ENCODE results near the gene ODAD3. TPM values are rescaled to one million over a fixed set of nuclear protein-coding genes. Genes with fewer than 3 reads are reported as not detected.

ODAD3 gene
- total and polyA plus RNA-seq, 10 of the 15 experiments (the other 5 are each of a cell fraction or from before 2014, with no cell fraction given): 0.11 to 0.39 (median 0.28) TPM; not detected in 7

GRCh38 chr19:11445141-11445540, 10.2 kb upstream of the ODAD3 start:
- Histone ChIP-seq H3K79me2 (ENCODE audit: control insufficient read depth, insufficient read depth, low read length) (no peaks in the 10 kb centered on the region), H3K9me3 (replicated peaks; ENCODE audit: control insufficient read depth, insufficient read depth, low read length) (no peaks in the 10 kb centered on the region), H3K27me3 (replicated peaks in 1 of 2; ENCODE audit: control insufficient read depth in 2 of 2, insufficient read depth in 2 of 2, low read length in 1 of 2) (no peaks in the 10 kb centered on the region), H3K9ac (ENCODE audit: control insufficient read depth, insufficient read depth, low read length) (no peak overlapping the region), H3K36me3 (ENCODE audit: control insufficient read depth in 2 of 2, insufficient read depth in 2 of 2, low read length in 1 of 2) (peaks cover 15 to 42% of the 10 kb centered on the region in 2 experiments), H2AFZ (ENCODE audit: control insufficient read depth, low read depth, low read length) (no peak overlapping the region), H3K4me1 (ENCODE audit: control insufficient read depth, insufficient read depth, low read length) (0 out of 2 replicates have a peak, but pooled peaks cover 4% of the 10 kb centered on the region), H4K20me1 (ENCODE audit: control insufficient read depth, insufficient read depth) (no peaks in the 10 kb centered on the region), H3K4me3 (no peak overlapping the region), H3K4me2 (ENCODE audit: control insufficient read depth, insufficient read depth) (no peak overlapping the region), H3K27ac (ENCODE audit: control insufficient read depth, insufficient read depth) (no peak overlapping the region)
- intact Hi-C loops (cut with micrococcal nuclease; ENCODE audit: unreplicated experiment) (no loop called here), in situ Hi-C loops (cut with MboI) (no loop called here)
- no peak for FAIRE-seq
- ChIA-PET RAD21 (ENCODE audit: unreplicated experiment) (interaction anchor here (0.8 to 1.4 kb wide), 2 partner anchors 68 to 70 kb away, joined by 3 read pairs; partner anchors contain the start of gene SWSAP1), POLR2A (interaction anchor here (1.6 kb wide), 1 partner anchor 10 kb away, joined by 3 read pairs; the partner anchor contains the start of genes ODAD3 and PRKCSH), SMC1A (ENCODE audit: uncharacterized antibody, unreplicated experiment) (interaction anchor here (1.2 kb wide), 2 partner anchors 24 to 68 kb away, joined by 3 to 4 read pairs; no protein-coding TSS in a partner anchor), CTCF (interaction anchor here (1.1 to 2.0 kb wide), 3 partner anchors 8 to 64 kb away, joined by 4 to 21 read pairs (median 5); partner anchors contain the start of genes ODAD3 and PRKCSH)
- WGBS (ENCODE audit: insufficient coverage, insufficient replicate concordance, low lambda C conversion rate, missing lambda C conversion rate): 96% methylated on average over 9 of the region's 13 CpGs
- TF ChIP-seq E4F1 (IDR thresholded peaks at IDR 0.05; ENCODE audit: borderline replicate concordance, partially characterized antibody): no peak
- no peak for TF ChIP-seq POLR2AphosphoS2 (IDR thresholded peaks at IDR 0.05; ENCODE audit: low read depth, low read length)
- no peak for TF ChIP-seq POLR2AphosphoS5 (IDR thresholded peaks at IDR 0.05; ENCODE audit: low read length)
- TF ChIP-seq NFYA (IDR thresholded peaks at IDR 0.05; ENCODE audit: borderline replicate concordance, low read depth, low read length): no peak
- TF ChIP-seq, protein P1, sequence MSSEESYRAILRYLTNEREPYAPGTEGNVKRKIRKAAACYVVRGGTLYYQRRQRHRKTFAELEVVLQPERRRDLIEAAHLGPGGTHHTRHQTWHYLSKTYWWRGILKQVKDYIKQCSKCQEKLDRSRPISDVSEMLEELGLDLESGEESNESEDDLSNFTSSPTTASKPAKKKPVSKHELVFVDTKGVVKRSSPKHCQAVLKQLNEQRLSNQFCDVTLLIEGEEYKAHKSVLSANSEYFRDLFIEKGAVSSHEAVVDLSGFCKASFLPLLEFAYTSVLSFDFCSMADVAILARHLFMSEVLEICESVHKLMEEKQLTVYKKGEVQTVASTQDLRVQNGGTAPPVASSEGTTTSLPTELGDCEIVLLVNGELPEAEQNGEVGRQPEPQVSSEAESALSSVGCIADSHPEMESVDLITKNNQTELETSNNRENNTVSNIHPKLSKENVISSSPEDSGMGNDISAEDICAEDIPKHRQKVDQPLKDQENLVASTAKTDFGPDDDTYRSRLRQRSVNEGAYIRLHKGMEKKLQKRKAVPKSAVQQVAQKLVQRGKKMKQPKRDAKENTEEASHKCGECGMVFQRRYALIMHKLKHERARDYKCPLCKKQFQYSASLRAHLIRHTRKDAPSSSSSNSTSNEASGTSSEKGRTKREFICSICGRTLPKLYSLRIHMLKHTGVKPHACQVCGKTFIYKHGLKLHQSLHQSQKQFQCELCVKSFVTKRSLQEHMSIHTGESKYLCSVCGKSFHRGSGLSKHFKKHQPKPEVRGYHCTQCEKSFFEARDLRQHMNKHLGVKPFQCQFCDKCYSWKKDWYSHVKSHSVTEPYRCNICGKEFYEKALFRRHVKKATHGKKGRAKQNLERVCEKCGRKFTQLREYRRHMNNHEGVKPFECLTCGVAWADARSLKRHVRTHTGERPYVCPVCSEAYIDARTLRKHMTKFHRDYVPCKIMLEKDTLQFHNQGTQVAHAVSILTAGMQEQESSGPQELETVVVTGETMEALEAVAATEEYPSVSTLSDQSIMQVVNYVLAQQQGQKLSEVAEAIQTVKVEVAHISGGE (CRISPR knock-in tag; IDR thresholded peaks at IDR 0.05): no peak
- TF ChIP-seq MYC (IDR thresholded peaks at IDR 0.05; ENCODE audit: insufficient read depth, insufficient read length, insufficient replicate concordance, low read length, severe bottlenecking): no peak
- TF ChIP-seq ZNF207 (IDR thresholded peaks at IDR 0.05; ENCODE audit: borderline replicate concordance): no peak
- no TSS peak for BruUV-seq (replicated peaks)
- ATAC-seq: no peak
- DNase-seq (ENCODE audit: low read depth, low spot score): no peak

Measured in GM12878 (cell line).